Liver (tissue), 9 donors: ENCODE results near the gene MMP28. TPM values are rescaled to one million over a fixed set of nuclear protein-coding genes. Genes with fewer than 3 reads are reported as not detected.
A peak's percentile ranks its signal among the peaks of the same experiment; 100 is the strongest.

Source experiments
- DNase-seq: peaks from one replicate; pipeline ENCODE4 v3.0.0-alpha.2; 2017; ENCODE audit warnings: low spot score
- H3K27ac ChIP-seq, 2 donors: one replicate each; pipeline ENCODE4 v1.7.0; 2013; ENCODE audit warnings: inconsistent platforms in 2 of 2, low read length in 2 of 2, control low read depth in 1 of 2, low read depth in 1 of 2, mild to moderate bottlenecking in 1 of 2
- H3K27me3 ChIP-seq, 4 donors: one replicate each; pipeline versions ENCODE4 v1.6.1 to v1.7.0; 2013; ENCODE audit warnings: low read length in 3 of 4, inconsistent platforms in 1 of 4, mild to moderate bottlenecking in 1 of 4, moderate library complexity in 1 of 4; ENCODE audit not compliant: control insufficient read depth in 4 of 4, insufficient read depth in 4 of 4
- H3K36me3 ChIP-seq, 4 donors: one replicate each; pipeline versions ENCODE4 v1.6.1 to v1.7.0; 2013; ENCODE audit warnings: low read length in 3 of 4, mild to moderate bottlenecking in 3 of 4, low read depth in 1 of 4, moderate library complexity in 1 of 4; ENCODE audit not compliant: control insufficient read depth in 4 of 4, insufficient read depth in 3 of 4
- H3K4me1 ChIP-seq, 4 donors: one replicate each; pipeline versions ENCODE4 v1.6.1 to v1.7.0; 2013; ENCODE audit warnings: low read length in 3 of 4, mild to moderate bottlenecking in 3 of 4, moderate library complexity in 1 of 4; ENCODE audit not compliant: control insufficient read depth in 4 of 4, insufficient read depth in 4 of 4
- H3K4me3 ChIP-seq, 3 donors: one replicate each; pipeline versions ENCODE4 v1.6.1 to v1.7.0; 2013; ENCODE audit warnings: low read length in 3 of 3, control low read depth in 1 of 3, low read depth in 1 of 3, mild to moderate bottlenecking in 1 of 3
- H3K9ac ChIP-seq, 2 donors: one replicate each; pipeline ENCODE4 v1.7.0; 2013; ENCODE audit warnings: low read length in 2 of 2, mild to moderate bottlenecking in 2 of 2, moderate library complexity in 2 of 2, control low read depth in 1 of 2, low read depth in 1 of 2
- H3K9me3 ChIP-seq, 4 donors: one replicate each; pipeline versions ENCODE4 v1.6.1 to v1.7.0; 2013; ENCODE audit warnings: low read length in 3 of 4; ENCODE audit not compliant: control insufficient read depth in 4 of 4
- ATF3 ChIP-seq: IDR thresholded peaks from 2 replicates; pipeline ENCODE4 v1.6.1; 2016; ENCODE audit warnings: antibody characterized with exemption
- GABPA ChIP-seq, 2 donors: IDR thresholded peaks in 1 of 2; conservative IDR thresholded peaks in 1 of 2; 2 replicates each; pipeline ENCODE4 v1.6.1; 2016; ENCODE audit warnings: antibody characterized with exemption in 2 of 2, mild to moderate bottlenecking in 1 of 2, moderate library complexity in 1 of 2
- SP1 ChIP-seq: IDR thresholded peaks from 2 replicates; pipeline ENCODE4 v1.6.1; 2018; ENCODE audit warnings: antibody characterized with exemption, mild to moderate bottlenecking
- TAF1 ChIP-seq: conservative IDR thresholded peaks from 2 replicates; pipeline ENCODE4 v1.6.1; 2016; ENCODE audit warnings: antibody characterized with exemption, mild to moderate bottlenecking
- YY1 ChIP-seq: IDR thresholded peaks from 2 replicates; pipeline ENCODE4 v1.6.1; 2016; ENCODE audit warnings: antibody characterized with exemption, mild to moderate bottlenecking
- ZBTB33 ChIP-seq: IDR thresholded peaks from 2 replicates; pipeline ENCODE4 v1.6.1; 2016; ENCODE audit warnings: antibody characterized with exemption
- WGBS: extraction: QIAGEN DNeasy Blood & Tissue Kit; methylation state at CpG from one replicate; pipeline ENCODE4 v1.1.7; 2013; 5-methylcytosine and 5-hydroxymethylcytosine counted together
- polyA plus RNA-seq, 2 donors: library from polyadenylated mRNA; stranded (reverse) in 1 of 2; unstranded in 1 of 2; fragments of 200-250 nt in 1 of 2; fragments of >200 nt in 1 of 2; fragmentation: Nextera tagmentation in 1 of 2; extraction: Ambion mirVana in 1 of 2; gene quantifications; one replicate each; pipeline versions ENCODE4 v1.2.1 to v1.2.3, GENCODE V29; 2013 to 2015
- total RNA-seq, 2 donors: library from RNA; depleted of rRNA; stranded (reverse); fragments of >200 nt; gene quantifications; one replicate each; pipeline ENCODE4 v1.2.3, GENCODE V29; 2014
- donor health status: healthy.
- donor health status: healthy.
- donor health status: healthy.
- donor health status: healthy.
- donor health status: healthy.

The MMP28 gene
- total and polyA plus RNA-seq, 4 donors: 0.14 to 0.75 (median 0.44) TPM

- Histone ChIP-seq H3K27ac (no peak overlapping the region), H3K4me3 (no peak overlapping the region), H3K4me1 (peaks cover 0 to 9% (median 5%) of the 10 kb centered on the region in 4 donors), H3K9me3 (no peaks in the 10 kb centered on the region), H3K9ac (no peak overlapping the region), H3K27me3 (no peaks in the 10 kb centered on the region), H3K36me3 (peaks cover 0 to 22% (median 18%) of the 10 kb centered on the region in 4 donors)
- WGBS: 95% methylated on average over 3 of the region's 3 CpGs
- TF ChIP-seq GABPA (IDR thresholded peaks at IDR 0.05 in 1 of 2, conservative IDR thresholded peaks at IDR 0.05 in 1 of 2): no peak
- no peak for DNase-seq
Observed at GRCh38 chr17:35728551-35728950, 66.9 kb downstream of the MMP28 start.

GRCh38 chr17:35727635-35728034, 67.8 kb downstream of the MMP28 start:
- no peaks in the 10 kb centered on the region for H3K9me3 ChIP-seq
- 94% methylated on average over 5 of the region's 5 CpGs for WGBS
- peaks cover 0 to 9% (median 5%) of the 10 kb centered on the region in 4 donors for H3K4me1 ChIP-seq
- H3K36me3 ChIP-seq: peaks cover 0 to 24% (median 21%) of the 10 kb centered on the region in 4 donors
- no peak overlapping the region for H3K4me3 ChIP-seq
- no peak overlapping the region for H3K27ac ChIP-seq
- H3K9ac ChIP-seq: no peak overlapping the region
- no peak for DNase-seq
- H3K27me3 ChIP-seq: no peaks in the 10 kb centered on the region
- TF ChIP-seq GABPA (IDR thresholded peaks at IDR 0.05 in 1 of 2, conservative IDR thresholded peaks at IDR 0.05 in 1 of 2): no peak
- TF ChIP-seq TAF1: no peak
- TF ChIP-seq ATF3: no peak

GRCh38 chr17:35726953-35727460, 68.4 kb downstream of the MMP28 start:
- Histone ChIP-seq H3K4me1 (peaks cover 0 to 7% (median 5%) of the 10 kb centered on the region in 4 donors), H3K27ac (no peak overlapping the region), H3K36me3 (peaks cover 0 to 24% (median 21%) of the 10 kb centered on the region in 4 donors), H3K4me3 (no peak overlapping the region), H3K27me3 (no peaks in the 10 kb centered on the region), H3K9ac (no peak overlapping the region), H3K9me3 (no peaks in the 10 kb centered on the region)
- TF ChIP-seq ZBTB33: no peak
- DNase-seq: no peak
- 85% methylated on average over 5 of the region's 5 CpGs for WGBS

GRCh38 chr17:35726127-35726952, 69.1 kb downstream of the MMP28 start:
- TF ChIP-seq YY1: no peak
- no peak for TF ChIP-seq SP1
- Histone ChIP-seq H3K27ac (no peak overlapping the region), H3K9me3 (no peaks in the 10 kb centered on the region), H3K9ac (no peak overlapping the region), H3K4me1 (peaks cover 0 to 6% (median 4%) of the 10 kb centered on the region in 4 donors), H3K36me3 (peaks cover 0 to 24% (median 21%) of the 10 kb centered on the region in 4 donors), H3K27me3 (no peaks in the 10 kb centered on the region), H3K4me3 (no peak overlapping the region)
- peak; percentile 53 for DNase-seq
- 72% methylated on average over 6 of the region's 6 CpGs for WGBS
